Endothelial cell of umbilical vein (primary cell): ENCODE measurements around the gene ERG. TPM values are rescaled to one million over a fixed set of nuclear protein-coding genes. Genes with fewer than 3 reads are reported as not detected.

Experiments
- BruUV-seq: library from RNA; stranded (reverse); fragments of 400-500 nt; replicated peaks from 2 replicates; lab custom pipeline; 2021; lab: Mats Ljungman, UMichigan
- CTCF ChIA-PET: fragments of 300-600, 350-600 bp; sonication (Branson Sonifier 250); formaldehyde crosslinking; loops from one replicate; lab custom pipeline; 2021; ENCODE audit warnings: antibody characterized with exemption, inconsistent platforms; lab: Charles Lee
- POLR2A ChIA-PET: fragments of 300-600, 350-600 bp; sonication (Branson Sonifier 250); formaldehyde crosslinking; loops from one replicate; lab custom pipeline; 2021; ENCODE audit warnings: antibody characterized with exemption, inconsistent platforms; lab: Charles Lee
- DNase-seq: peaks from one replicate; pipeline ENCODE4 v3.0.0-alpha.2; 2011; ENCODE audit warnings: low read depth, low spot score
- FAIRE-seq: peaks from 2 replicates; lab custom pipeline; 2011; peaks lifted over from hg19 to GRCh38; lab: Jason Lieb, UNC
- H2AFZ ChIP-seq: 2 replicates; pipeline ENCODE4 v1.6.0; 2012; ENCODE audit warnings: low read depth, low read length, control low read depth, inconsistent platforms
- H3K27ac ChIP-seq: 2 replicates; pipeline ENCODE4 v1.5.1; 2011; ENCODE audit warnings: low read depth, mild to moderate bottlenecking, control low read depth, low read length, moderate library complexity; ENCODE audit not compliant: insufficient read depth
- H3K27me3 ChIP-seq, 2 experiments: 2 replicates each; pipeline versions ENCODE4 v1.6.0 to v1.6.1; 2011; ENCODE audit warnings: low read length in 2 of 2, mixed read lengths in 1 of 2; ENCODE audit not compliant: control insufficient read depth in 2 of 2, insufficient read depth in 2 of 2
- H3K36me3 ChIP-seq, 2 experiments: 2 replicates in 1 of 2; 3 replicates in 1 of 2; pipeline ENCODE4 v1.5.1; 2011; ENCODE audit warnings: low read length in 2 of 2, mild to moderate bottlenecking in 1 of 2, moderate library complexity in 1 of 2; ENCODE audit not compliant: control insufficient read depth in 2 of 2, insufficient read depth in 2 of 2; ENCODE audit errors: extremely low read depth in 1 of 2
- H3K4me1 ChIP-seq: 3 replicates; pipeline ENCODE4 v1.5.1; 2011; ENCODE audit warnings: mild to moderate bottlenecking, low read length; ENCODE audit not compliant: control insufficient read depth, insufficient read depth; ENCODE audit errors: extremely low read depth
- H3K4me2 ChIP-seq: 2 replicates; pipeline ENCODE4 v1.6.1; 2011; ENCODE audit warnings: low read length, control low read depth, mixed read lengths; ENCODE audit not compliant: insufficient read depth
- H3K4me3 ChIP-seq, 3 experiments: fragments of 200-600 bp in 1 of 3; sonication (generic), shearing (Covaris generic) in 1 of 3; replicated peaks in 1 of 3; 2 replicates each; pipeline ENCODE4 v1.5.1; 2011 to 2016; ENCODE audit warnings: control low read depth in 3 of 3, low read length in 3 of 3, mild to moderate bottlenecking in 2 of 3, inconsistent platforms in 1 of 3, low read depth in 1 of 3, moderate library complexity in 1 of 3; ENCODE audit not compliant: insufficient read depth in 1 of 3
- H3K79me2 ChIP-seq: 2 replicates; pipeline ENCODE4 v1.6.0; 2012; ENCODE audit warnings: low read length, inconsistent platforms; ENCODE audit not compliant: control insufficient read depth, insufficient read depth
- H3K9ac ChIP-seq: replicated peaks from 2 replicates; pipeline ENCODE3; 2011; ENCODE audit warnings: low read length, control low read depth; ENCODE audit not compliant: insufficient read depth; ENCODE audit errors: extremely low read depth
- H3K9me1 ChIP-seq: replicated peaks from 3 replicates; pipeline ENCODE4 v1.6.0; 2011; ENCODE audit warnings: mild to moderate bottlenecking, low read length; ENCODE audit not compliant: control insufficient read depth, insufficient read depth; ENCODE audit errors: extremely low read depth
- H3K9me3 ChIP-seq: replicated peaks from 2 replicates; pipeline ENCODE4 v1.5.1; 2012; ENCODE audit warnings: low read length, inconsistent platforms; ENCODE audit not compliant: control insufficient read depth, insufficient read depth
- H4K20me1 ChIP-seq: replicated peaks from 2 replicates; pipeline ENCODE3; 2011; ENCODE audit warnings: mild to moderate bottlenecking, low read length; ENCODE audit not compliant: control insufficient read depth, insufficient read depth; ENCODE audit errors: extremely low read depth
- EZH2 ChIP-seq: IDR thresholded peaks from 2 replicates; pipeline ENCODE4 v1.6.1; 2012; ENCODE audit warnings: borderline replicate concordance, low read depth, mild to moderate bottlenecking, moderate library complexity, low read length, inconsistent platforms; ENCODE audit not compliant: severe bottlenecking
- FOS ChIP-seq: IDR thresholded peaks from 2 replicates; pipeline ENCODE4 v1.6.1; 2011; ENCODE audit warnings: mild to moderate bottlenecking, low read length, moderate library complexity, borderline replicate concordance; ENCODE audit not compliant: insufficient read depth
- GATA2 ChIP-seq: IDR thresholded peaks from 2 replicates; pipeline ENCODE4 v1.7.0; 2011; ENCODE audit warnings: low read depth, mild to moderate bottlenecking, moderate library complexity, mixed read lengths, low read length; ENCODE audit not compliant: insufficient read length, insufficient read depth
- JUN ChIP-seq: IDR thresholded peaks from 2 replicates; pipeline ENCODE4 v1.6.1; 2011; ENCODE audit warnings: borderline replicate concordance, low read depth; ENCODE audit not compliant: insufficient read length, insufficient read depth
- MYC ChIP-seq: IDR thresholded peaks from one replicate; pipeline ENCODE4 v1.6.1; 2011; ENCODE audit warnings: mild to moderate bottlenecking, low read depth, low read length
- POLR2AphosphoS5 ChIP-seq: IDR thresholded peaks from 2 replicates; pipeline ENCODE4 v1.6.1; 2012; ENCODE audit warnings: low read depth, mild to moderate bottlenecking, control low read depth, low read length, moderate library complexity; ENCODE audit not compliant: insufficient read depth
- dilution Hi-C: fragments of 300-500 bp; cut with MboI; formaldehyde crosslinking; loops from one replicate; pipeline ENCODE4 v1.15.0; 2019; ENCODE audit warnings: low sequenced_read_pairs; ENCODE audit not compliant: extremely low pct_ligation_motif_present
- intact Hi-C: fragments of 100-400 bp; cut with micrococcal nuclease; formaldehyde crosslinking; loops from one replicate; pipeline ENCODE4 v1.10.0; 2022
- polyA plus RNA-seq, 4 experiments: library from polyadenylated mRNA; depleted of rRNA in 3 of 4; stranded (reverse) in 3 of 4; unstranded in 1 of 4; fragments of >200 nt; gene quantifications; 2 replicates each; pipeline versions ENCODE4 v1.2.1 to v1.2.3, GENCODE V29; 2011 to 2012; ENCODE audit warnings: missing spikeins in 1 of 4
- total RNA-seq: library from RNA; stranded (reverse); gene quantifications from 2 replicates; pipeline ENCODE4 v1.2.3, GENCODE V29; 2021
- TF ChIP-seq, protein P1 (sequence below), 2 donors: IDR thresholded peaks; 1 replicate in 1 of 2; 2 replicates in 1 of 2; pipeline ENCODE4 v1.5.1; 2011; ENCODE audit warnings: low read length in 2 of 2, mild to moderate bottlenecking in 2 of 2, moderate library complexity in 2 of 2, control low read depth in 1 of 2, inconsistent platforms in 1 of 2, low read depth in 1 of 2; ENCODE audit not compliant: insufficient read depth in 1 of 2; ENCODE audit errors: extremely low read depth in 1 of 2

Gene ERG
- total and polyA plus RNA-seq, 2 donors (not counting 3 experiments of a cell fraction or from before 2014, with no cell fraction given) = 173 to 210 TPM

DNA sequence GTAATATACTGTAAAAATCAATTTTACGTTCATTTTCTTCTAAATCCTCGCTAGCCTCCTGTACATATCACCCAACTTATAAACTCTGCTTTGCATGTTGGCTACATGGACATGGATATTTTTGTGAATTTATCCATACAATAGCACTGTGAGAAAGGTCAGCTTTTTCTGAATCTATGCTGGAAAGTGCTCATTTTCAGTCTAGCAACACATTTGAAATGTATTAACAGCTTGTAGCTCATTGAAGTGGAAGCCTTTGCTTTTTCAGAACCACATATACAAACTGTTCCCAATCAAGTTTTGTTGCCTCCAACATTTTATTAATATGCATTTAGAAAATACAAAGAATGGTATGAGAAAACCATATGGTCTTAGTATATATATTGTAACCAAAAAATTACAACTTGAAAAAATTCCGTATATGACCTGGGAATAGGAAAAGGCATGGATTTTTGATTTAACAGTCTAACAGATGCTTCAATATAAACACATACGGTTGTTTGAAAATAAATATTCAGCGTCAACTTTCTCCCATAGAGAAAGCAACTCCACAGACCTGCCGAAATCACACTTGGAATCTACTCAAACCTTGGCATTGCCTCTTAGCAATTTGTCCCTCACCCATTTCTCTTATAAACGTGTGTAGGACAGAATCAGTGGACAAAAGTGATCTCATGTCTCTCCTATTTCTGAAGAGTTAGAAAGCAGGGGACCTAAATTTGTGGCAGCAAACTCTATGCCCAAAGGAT, 112.7 kb downstream of the ERG start:
- DNase-seq = no peak
- H3K27me3 ChIP-seq = no peaks in the 10 kb centered on the region
- intact Hi-C loops = loop anchor here (5.0 to 10.0 kb wide), 2 partner anchors 57 to 789 kb away; no protein-coding TSS in a partner anchor
- H3K4me2 ChIP-seq = no peak overlapping the region
- no peak overlapping the region for H2AFZ ChIP-seq
- H3K9me1 ChIP-seq = no peaks in the 10 kb centered on the region
- H3K4me3 ChIP-seq = no peak overlapping the region
- no peak overlapping the region for H3K27ac ChIP-seq
- ChIA-PET POLR2A (no interaction called here), CTCF (no interaction called here)
- H3K4me1 ChIP-seq = peaks cover 38% of the 10 kb centered on the region
- H3K79me2 ChIP-seq = peaks cover 32% of the 10 kb centered on the region
- BruUV-seq = no TSS peak
- H3K9me3 ChIP-seq = no peaks in the 10 kb centered on the region
- no peaks in the 10 kb centered on the region for H4K20me1 ChIP-seq
- TF ChIP-seq FOS (no peak), JUN (no peak), GATA2 (no peak), MYC (no peak), POLR2AphosphoS5 (no peak), EZH2 (no peak)
- TF ChIP-seq, protein P1, sequence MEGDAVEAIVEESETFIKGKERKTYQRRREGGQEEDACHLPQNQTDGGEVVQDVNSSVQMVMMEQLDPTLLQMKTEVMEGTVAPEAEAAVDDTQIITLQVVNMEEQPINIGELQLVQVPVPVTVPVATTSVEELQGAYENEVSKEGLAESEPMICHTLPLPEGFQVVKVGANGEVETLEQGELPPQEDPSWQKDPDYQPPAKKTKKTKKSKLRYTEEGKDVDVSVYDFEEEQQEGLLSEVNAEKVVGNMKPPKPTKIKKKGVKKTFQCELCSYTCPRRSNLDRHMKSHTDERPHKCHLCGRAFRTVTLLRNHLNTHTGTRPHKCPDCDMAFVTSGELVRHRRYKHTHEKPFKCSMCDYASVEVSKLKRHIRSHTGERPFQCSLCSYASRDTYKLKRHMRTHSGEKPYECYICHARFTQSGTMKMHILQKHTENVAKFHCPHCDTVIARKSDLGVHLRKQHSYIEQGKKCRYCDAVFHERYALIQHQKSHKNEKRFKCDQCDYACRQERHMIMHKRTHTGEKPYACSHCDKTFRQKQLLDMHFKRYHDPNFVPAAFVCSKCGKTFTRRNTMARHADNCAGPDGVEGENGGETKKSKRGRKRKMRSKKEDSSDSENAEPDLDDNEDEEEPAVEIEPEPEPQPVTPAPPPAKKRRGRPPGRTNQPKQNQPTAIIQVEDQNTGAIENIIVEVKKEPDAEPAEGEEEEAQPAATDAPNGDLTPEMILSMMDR (IDR thresholded peaks at IDR 0.05; ENCODE audit: extremely low read depth in 1 of 2, insufficient read depth in 1 of 2, low read depth in 1 of 2, low read length in 2 of 2) = no peak
- no peak for FAIRE-seq
- H3K9ac ChIP-seq = no peak overlapping the region
- peaks cover 41 to 51% of the 10 kb centered on the region in 2 experiments for H3K36me3 ChIP-seq
- dilution Hi-C loops = no loop called here
